Activated CD8-positive, alpha-beta memory T cell treated with anti-CD3 and anti-CD28 coated beads for 4 hours (primary cell): ENCODE data around the gene SMAD5.

Experiments used
- DNase-seq, 2 donors: peaks; one replicate each; pipeline ENCODE4 v3.0.0-alpha.2; 2020; ENCODE audit warnings: low read depth in 2 of 2

The SMAD5 gene

DNA sequence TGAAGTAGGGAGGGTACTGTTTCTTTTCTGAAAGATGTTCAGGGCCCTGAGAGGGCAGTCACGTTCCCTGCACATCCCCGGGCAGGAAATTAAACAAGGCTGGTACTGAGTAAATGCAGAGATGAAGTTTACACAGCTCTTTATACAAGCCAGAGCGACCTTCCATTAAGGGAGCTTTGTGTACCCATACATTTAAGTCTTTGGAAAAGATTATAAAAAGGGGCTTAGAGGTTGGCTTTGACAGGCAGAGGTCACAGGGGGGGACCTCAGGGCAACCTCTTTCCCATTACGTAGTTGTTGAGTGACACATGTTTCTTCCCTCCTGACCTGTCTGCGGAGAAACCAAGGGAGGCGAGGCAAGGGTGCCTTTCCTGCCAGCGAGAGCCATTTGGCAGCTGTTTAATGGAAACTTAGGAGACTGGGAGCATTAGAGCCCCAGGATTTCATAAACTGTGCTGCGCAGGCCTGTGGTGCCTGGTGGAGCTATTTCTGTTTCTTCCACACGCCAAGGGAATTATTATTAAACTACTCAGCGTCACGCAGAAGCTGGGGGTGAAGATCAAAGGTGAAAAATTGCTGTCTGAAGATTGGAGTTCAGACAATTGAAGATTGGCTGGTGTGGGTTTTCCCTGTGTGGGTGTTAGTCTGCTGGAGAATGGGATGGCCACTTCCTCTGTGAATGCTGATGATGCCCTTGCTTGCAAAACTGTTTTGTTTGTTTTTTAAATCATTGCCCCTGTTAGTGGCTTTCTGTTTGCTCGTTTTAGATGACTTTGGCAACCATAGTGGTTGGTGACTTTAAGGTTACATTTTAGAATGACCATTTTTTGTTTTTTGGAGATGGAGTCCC is 63.6 kb downstream of the SMAD5 start:
- no peak for DNase-seq

DNA sequence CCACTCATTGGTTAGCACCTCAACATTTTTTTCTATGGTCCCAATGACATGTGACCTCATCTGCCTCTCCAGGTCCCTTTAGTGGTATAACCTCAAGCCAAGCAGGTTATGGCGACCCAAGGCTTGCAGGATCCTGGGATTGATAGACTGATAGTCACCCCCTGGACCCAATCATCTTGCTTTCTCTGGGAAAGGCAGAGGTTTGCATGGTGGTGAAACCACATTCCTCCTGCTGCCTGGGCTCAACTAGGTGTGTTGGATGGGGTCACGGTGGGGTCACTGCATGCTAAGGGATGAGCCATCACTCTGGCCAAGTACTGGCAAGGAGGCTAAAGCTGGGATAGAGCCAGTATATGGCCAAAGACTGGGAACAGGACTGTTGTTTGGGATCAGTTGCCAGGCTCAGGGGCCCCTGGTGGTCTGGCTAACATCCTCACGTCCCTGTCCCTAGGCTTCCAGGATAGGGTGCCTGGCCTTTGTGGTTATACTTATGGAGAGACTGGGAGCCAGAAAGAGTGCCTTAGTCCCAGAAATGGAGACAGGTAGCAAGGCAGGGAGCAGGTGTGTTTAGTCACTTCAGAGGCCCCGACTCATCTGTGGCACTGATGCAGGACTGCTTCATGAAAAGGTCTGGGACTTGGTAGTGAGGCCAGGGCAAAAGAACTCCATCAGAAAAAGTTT is 65.0 kb downstream of the SMAD5 start:
- DNase-seq = no peak

DNA sequence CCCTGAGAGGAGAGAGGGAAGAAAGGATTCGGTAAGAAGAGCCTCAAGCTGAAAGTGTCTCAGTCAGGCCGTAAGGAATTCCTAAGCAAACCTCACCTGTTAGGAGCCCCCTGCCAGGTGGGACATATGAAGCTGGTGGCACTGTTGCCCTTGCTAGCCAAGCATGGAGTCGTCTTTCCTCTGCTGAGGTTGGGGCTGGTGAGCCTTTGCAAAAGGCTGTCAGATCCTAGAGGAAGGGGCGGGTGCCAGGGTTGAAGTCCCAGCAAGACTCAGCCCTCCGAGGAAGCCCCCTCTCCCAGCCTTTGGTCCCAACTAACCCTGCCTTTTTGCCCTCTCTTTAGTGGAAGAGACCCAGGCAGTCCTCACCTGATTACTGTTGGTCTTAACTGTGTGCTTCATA is 65.8 kb downstream of the SMAD5 start:
- DNase-seq = no peak

DNA sequence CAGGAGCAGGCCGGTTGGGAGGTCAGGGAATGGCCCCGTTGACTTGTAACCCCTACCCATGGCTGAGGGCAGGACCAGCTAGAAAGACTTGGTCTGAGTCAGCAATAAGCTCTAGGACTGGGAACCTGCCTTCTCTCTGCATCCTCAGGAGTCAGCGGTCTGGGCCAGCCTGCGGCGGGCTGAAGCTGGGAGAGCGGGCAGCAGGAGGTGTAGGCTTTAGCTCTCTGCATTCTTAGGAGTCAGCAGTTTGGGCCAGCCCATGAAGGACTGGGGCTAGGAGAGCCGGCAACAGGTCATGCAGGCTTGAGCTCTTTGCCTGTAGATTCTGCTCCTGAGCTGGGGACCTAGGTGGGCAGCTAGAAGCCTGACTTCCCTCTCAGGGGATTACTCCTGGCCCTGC is 66.8 kb downstream of the SMAD5 start:
- no peak for DNase-seq

DNA sequence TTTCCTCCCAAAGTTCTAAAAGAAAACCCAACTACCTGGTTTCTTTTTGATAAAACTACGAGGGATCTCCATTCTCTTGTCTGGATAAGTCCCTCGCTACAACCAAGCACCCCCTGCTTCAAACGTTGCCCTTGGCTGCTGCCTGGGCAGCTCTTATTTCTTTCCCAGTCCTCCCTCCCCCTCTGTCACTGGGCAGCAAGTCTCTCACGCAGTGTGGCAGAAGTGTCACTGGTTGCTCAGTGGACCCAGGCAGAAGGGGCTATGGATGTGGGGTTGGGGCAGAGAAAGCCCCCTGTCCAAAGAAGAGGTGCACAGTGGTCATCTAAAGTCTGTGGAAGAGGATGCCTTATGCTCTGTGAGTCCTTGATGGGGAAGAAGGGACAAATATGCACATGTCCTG is 67.5 kb downstream of the SMAD5 start:
- no peak for DNase-seq

DNA sequence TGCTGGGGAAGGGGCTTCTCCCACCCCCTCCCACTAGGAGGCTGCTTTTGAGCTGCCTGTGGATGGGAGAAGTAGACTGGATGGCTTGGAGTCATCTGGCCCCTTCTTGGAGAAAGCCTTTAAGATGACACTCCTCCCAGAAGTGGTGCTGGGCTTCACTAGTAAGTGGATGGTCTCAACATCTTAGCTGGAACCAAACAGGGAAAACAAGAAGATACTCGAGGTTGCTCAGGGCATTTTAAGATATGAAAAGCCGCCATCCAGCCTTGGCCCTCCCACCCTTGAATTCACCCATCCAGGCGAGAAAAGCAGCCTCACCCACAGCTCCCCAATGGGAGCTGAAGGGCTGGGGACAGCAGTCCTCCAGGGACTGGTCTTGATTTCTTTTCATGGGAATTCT is 68.1 kb downstream of the SMAD5 start:
- DNase-seq = no peak

DNA sequence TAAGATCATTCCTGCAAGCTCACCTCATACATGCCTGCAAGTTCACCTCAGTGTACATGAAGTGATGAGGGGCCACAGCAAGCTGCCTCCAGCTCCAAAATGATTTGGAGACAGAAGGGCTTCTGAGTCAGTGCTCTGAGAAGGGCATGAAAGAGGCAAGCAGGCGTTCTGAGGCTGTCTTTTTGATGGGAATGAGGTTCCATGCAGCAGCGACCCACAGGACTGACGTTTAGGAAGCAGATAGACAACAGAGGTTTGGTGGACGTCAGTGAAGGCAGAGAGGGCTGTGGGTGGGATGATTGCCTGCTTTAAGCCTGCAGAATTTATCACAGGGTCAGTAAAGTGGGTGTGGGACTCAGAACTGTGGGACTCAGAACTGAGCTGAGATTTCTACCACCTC is 69.2 kb downstream of the SMAD5 start:
- no peak for DNase-seq

DNA sequence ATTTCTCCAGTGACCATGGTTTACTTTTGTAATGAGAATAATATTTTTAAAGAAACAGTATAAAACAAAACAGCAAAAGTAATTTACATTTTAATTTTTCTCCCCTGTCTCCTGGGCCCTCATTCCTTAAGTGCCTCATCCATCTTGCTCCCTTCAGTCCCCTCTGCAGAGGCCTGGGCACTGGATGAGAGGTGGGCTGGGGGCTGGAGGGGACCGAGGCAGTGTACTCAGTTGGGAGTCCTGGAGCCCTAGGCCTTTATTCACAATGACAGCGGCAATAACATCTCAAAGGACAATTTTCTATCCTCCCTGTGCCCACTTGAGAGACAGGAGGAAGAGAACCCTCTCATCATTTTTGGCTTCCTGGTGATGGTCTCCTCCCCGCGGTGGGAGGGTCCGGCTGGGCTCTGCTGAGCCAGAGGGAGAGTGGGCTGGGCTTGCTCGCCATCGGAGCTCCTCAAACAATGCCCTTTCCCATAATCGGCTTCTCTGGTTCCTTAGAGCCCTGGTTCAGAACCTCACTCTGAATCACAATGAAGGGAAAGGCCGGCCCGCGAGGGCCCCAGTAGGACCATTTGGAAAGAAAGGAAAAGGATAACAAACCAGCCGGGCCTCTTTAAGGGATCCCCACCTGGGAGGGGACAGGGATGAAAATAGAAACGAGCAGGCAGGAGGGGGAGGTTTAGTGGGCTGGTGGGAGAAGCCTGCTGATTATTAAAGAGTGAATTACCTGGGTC is 70.0 kb downstream of the SMAD5 start:
- no peak for DNase-seq

DNA sequence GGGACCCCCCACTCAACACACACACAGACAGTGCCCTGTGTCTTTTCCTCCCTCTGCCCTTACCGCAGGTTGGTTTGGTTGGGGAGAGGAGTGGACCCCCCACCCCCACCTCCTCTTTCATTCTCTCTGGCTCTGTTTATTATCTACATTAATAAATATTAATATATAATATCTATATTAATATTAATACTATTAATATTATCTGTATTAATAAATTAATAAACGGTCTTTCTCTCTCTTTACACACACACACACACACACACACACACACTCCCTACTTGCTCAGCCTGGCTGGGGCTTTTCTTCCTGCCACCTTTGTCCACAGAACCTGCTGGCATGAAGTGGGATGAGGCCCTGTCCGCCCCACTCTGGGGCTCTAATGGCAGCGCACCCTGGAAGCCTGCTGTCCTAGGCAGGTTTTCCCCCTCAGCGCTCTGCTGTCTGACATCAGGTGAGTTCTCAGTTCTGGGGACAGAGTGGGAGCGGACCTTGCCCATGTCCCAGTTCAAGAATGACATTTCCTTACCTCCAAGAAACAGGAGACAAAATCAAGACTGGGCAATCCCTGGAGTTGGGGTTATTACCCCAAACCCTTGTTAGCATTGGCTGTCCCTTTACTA is 70.8 kb downstream of the SMAD5 start:
- DNase-seq = no peak

DNA sequence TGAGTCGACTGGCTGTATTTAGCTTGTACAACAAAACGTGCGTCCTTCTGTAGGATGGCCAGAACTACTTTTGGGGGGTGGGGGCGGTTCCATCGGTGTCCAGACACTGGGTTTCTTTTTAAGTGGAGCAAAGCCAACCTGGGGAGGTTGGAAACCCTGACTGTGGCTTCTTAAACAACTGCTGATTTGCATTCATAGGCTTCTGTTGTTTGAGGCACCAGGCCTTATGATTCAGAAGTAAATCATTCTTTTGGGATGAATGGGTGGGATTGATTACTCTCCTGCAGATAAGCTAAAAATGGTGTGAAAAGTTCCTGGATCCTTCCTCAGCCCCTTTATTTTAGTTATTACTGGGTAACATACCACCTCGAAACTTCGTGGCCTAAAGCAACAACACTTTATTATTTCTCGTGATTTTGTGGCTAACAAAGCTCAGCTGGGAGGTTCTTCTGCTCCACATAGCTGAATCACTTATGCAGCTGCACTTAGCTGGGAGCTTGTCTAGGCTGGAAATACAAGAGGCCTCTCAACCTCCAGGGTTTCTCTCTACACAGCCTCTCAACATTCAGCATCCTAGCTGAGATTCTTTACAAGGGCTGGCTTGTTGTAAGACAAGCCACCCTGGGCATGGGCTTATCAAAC is 72.5 kb downstream of the SMAD5 start:
- DNase-seq = no peak

DNA sequence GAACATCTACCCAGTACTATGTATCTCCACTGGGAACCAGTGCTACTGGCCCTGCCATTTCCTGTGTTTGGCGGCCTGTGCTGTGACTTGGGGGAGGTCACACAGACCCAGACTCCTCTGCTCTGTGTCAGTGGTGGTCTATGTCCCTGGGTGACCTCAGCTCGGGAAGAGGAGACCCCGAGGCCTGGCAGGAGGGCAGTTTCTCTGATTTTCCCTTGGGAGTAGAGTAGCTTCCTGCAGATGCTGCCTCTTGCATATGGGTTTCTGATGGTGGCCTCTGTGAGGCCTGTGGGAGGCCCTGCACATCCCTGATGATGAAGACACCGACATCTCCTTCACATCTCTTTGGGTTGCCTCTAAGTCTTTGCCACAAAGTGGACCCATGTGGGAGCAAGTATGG is 73.3 kb downstream of the SMAD5 start:
- DNase-seq = no peak

DNA sequence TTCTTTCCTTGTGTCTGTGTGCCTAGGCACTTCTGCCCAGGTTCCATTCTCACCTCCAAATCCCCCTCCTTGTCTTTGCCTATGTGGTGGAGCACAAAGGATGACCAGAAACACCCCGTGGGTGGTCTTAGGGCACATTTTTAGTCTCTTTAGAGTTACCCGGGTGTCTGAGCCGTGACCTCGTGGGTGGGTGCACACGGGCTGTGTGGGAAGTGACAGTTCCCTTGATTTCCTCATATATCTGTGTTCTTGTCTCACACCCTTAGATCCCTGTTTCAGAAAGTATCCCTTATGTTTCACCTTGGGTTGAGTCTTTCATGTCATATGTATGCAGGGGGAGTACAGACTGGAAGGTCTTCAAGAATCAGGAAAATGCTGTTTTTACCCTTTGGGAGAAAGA is 73.7 kb downstream of the SMAD5 start:
- DNase-seq = no peak

DNA sequence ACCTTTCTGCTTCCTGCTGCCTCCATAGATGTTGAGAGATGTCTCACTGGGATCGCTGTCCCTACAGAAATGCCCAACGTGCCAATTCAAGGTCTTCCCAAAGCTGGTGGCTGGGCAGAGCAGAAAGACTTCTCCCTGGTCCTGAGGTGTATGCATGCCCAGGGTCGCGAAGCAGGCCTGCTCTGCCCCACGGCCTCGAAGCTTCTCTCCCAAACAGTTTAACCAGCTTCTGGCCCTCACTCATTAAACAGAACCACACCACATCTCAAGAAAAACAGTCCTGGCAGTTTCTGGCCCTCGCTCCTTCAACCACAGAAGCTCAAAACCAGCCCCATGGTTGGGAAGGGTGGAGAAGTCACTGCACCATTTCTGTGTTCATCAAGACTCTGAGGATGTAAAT is 75.0 kb downstream of the SMAD5 start:
- no peak for DNase-seq

DNA sequence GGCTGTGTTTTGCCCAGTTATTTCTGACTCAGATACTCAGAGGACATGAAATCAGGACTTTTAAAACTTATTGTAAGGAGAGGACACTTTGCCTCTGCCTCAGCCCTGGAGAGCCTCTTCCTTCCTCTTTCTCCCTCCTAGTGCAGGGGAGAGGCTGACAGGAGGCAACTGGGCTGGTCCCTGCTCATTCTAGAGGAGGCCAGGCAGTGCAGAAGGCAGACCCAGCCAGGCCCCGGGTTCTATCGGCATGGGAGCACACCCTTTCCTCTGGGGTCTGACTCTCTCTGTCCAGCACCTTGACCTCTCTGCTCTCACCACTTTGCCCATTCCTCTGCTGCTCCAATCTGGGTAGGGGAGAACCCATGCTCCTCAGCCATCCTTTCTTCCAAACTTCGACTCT is 76.3 kb downstream of the SMAD5 start:
- no peak for DNase-seq

DNA sequence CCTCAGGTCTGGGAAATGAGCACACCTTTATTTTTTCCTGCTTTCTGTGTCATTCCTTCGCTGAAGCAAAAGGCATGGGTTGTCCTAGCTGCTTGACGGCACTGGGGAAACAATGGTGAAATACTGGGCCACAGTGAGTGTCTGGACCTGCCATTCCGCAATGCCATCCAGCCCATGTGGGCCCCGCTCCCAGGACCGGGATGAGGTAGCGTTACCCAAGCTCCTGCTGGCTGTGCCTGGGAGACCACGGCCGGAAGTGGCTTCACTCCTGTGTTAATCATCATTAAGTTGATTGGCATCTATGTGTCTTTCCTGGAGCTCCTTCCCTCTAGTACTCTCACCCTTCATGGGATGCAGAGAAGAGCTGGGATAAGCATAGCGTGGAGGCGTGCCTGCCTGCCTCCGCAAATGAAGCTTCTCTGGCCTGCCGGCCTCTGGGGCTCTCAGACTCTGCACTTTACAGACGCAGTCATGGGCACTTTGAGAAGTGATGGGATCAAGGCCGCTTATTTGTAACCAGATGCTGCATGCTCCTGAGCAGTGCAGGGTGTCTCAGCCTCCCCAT is 76.8 kb downstream of the SMAD5 start:
- DNase-seq = no peak

DNA sequence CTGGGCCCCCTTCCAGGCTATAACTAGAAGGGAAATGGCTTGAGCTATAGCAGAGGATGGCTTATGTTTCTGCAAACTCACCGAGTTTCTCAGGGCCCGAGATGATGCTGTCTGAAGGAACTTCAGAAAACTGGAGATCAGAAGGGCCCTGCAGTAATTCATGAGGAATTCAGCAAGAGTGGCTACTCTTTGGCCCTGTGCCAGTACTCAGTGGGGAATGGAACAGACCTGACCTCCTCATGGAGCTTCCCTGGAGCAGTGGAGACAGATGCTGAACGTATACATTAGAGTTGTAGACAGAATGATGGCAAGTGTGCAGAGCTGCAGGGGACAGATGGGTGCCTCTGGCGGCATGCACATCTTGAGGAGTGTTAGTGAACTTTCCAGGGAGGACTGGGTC is 77.6 kb downstream of the SMAD5 start:
- no peak for DNase-seq

DNA sequence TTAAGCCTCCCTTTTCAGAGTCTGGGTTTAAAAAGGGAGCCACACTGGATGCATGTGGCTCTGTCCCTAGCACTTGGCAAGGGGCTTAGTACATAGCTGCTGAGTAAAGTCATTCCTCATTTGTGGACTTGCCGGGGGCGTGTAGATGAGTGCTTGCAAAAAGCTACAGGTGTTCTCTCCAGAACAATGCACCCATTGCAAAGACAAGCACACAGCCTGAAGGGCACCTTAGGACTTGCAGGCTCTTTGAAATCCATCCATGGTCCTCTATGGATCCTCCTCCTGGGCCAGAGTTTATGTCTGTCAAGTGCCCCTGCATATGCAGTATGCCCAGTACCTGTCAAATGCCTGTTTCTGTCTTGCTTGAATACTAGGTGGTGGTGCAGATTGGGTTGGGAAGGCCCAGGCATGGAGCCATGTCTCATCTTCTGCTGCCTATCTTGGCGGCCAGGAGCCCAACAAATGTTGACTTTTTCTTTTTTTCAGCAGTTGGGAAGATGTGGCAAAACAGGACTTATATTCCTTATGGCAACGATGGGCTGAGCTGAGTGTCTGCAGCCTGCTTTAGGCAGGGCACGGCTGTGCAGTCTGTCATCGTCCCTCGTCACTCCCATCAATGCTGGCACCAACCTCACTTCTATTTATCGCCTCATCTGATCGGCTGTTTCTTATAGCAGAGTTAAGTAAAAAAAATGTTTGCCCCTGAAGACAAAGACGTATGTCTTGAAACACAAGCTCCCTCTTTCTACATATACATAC is 78.8 kb downstream of the SMAD5 start:
- no peak for DNase-seq

DNA sequence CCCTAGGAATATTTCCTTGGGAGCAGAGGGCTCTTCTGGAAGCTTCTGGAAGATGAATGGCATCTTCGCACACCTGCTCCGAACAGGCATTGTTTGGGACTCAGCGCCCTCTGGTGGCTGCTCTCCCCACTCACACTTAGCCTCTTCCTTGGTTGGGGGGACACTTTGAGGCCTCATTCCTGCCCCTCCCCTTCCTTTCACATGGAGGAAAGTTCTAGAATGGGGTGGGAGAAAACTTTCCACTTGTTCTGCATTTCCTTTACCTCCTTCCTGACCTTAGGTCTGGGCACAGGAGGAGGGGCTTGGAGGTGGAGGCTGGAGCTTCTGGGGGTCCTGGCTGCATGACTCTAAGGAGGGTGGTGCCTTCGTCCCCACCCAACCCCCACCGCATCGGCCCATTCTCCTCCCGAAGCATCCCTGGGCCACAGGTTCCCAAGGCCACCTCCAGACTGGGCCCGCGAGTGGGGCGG is 79.6 kb downstream of the SMAD5 start:
- no peak for DNase-seq

DNA sequence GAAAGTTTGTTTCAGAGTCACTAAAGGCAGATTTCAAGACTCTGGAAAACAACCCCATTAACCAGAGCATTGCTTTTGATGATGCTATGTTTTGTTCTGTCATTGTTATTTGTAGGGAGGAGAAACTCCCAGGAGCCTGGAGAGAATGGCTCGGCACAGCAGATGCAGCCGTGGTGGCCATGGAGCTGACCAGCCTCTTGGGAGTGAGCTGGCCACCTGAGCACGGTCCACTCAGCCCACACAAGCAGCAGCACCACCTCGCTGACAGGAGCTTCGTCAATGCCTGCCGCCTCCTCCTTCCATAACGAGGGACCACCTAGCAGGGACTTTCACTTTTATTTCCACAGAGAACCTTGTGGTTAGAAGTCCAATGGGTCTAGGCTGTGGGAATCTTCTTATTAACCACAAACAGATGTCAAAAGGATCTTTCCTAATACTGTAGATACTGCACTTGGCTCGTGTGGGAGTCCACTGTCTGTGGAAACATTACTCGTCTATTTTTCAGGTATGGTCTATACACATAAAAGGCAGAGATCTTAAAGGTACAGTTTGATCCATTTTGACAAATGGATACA is 81.4 kb downstream of the SMAD5 start:
- DNase-seq = no peak

DNA sequence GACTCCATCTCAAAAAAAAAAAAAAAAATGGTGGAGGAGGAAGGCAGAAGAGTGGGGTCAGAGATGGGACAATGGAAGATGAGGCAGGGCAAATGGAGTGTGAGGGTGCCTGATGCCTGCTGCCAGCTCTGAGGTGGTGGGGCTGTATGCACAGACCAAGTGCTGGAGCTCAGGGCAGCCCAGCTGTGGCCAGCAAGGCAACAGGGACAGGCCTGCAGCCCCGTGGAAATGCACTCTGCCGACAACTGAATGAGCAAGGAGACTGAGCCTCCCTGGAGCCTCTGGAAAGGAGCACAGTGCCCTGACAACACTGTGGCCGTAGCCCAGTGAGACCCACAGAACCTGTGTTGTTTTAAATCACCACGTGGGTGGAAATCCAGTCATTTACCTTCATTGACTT is 83.2 kb downstream of the SMAD5 start:
- no peak for DNase-seq
